HG03571 (cell line): ENCODE measurements around the gene FAM3D.

Experiments
- ATAC-seq: cut with Tn5 transposase; IDR thresholded peaks from one replicate; pipeline ENCODE4 v1.9.1; 2021; ENCODE audit not compliant: unreplicated experiment

FAM3D gene

DNA sequence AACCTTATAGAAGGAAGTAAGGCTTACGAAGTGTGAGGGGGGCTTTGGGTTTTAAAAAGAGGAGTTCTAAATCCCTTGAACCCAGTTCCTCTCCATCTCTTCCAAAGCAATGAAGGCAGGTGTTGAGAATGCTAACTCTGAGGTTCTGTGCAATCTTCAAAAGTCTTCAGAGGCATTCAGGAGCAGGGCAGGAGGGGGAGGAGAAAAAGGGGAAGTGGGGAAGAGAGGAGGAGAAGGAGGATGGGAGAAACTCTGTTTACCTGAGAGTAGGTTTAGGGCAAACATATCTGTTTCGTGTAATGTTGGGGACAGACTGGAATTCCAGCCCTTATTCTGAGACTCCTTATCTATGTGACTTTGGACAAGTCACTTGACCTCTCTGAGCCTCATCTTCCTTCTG is 36.9 kb downstream of the FAM3D start:
- no peak for ATAC-seq

DNA sequence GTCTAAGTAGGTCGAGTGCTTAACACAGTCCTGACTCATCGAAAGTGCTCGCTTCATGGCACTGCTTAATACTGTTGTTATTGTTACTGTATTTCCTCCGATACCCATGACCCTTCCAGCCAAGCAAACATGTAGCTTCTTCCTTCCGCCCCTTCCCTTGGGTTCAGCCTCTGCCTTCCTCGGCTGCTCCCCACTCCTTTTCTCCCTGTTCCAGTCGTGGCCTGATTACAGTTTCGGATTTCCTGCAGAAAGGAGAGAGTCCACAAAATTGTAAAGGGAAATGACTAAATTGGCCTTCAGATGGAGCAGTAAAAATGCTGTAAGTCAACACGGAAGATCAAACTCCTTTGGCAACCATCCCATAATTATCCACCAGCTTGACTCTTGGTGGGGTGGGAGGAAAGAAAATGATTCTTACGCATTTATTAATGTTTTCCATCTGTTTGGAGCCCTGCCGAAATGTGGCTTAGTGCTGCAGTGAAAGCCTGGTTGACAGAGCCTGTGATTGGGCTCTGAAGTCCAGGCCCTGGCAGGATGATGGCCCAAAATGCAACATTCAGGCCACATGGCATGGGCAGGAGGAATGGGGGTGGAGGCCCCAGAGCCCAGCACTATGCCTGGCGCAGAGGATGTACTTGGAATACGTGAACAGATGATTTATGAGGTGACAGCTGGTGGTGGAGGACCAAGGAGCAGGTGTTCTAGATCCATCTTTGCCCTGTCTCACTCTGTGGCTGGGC is 37.6 kb downstream of the FAM3D start:
- ATAC-seq: no peak

DNA sequence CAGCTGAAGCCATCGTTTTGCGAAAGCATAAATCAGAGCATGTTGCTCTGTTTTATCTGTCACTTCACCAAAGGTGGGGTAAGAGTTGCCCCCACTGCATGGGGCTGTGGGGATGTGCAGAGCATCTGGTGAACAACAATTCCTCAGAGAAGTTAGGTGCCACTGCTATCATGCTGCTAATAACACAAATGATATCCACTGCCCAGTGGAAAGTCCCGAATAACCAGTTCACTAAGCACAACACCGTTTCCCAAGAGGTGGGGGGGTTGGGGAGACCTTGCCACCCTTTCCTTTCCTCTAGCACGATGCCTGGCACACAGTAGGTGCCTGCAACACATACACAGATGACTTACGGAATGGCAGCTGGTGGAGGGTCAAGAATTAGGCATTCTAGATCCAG is 38.6 kb downstream of the FAM3D start:
- ATAC-seq: no peak

DNA sequence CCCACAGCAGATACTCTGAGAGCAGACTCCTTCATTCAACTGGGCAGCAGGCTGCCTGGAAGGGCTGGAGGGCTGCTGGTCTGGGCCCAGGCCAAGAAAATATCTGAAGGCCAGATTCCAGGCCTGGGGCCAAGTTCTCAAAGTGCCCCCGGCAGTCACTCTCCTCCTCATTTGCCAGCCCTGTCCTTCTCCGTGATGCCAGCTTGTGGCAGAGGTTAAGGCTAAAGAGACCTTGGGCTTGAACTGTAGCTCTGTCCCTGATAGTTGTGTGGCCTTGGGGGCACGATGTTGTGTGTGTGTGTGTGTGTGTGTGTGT is 39.0 kb downstream of the FAM3D start:
- no peak for ATAC-seq

DNA sequence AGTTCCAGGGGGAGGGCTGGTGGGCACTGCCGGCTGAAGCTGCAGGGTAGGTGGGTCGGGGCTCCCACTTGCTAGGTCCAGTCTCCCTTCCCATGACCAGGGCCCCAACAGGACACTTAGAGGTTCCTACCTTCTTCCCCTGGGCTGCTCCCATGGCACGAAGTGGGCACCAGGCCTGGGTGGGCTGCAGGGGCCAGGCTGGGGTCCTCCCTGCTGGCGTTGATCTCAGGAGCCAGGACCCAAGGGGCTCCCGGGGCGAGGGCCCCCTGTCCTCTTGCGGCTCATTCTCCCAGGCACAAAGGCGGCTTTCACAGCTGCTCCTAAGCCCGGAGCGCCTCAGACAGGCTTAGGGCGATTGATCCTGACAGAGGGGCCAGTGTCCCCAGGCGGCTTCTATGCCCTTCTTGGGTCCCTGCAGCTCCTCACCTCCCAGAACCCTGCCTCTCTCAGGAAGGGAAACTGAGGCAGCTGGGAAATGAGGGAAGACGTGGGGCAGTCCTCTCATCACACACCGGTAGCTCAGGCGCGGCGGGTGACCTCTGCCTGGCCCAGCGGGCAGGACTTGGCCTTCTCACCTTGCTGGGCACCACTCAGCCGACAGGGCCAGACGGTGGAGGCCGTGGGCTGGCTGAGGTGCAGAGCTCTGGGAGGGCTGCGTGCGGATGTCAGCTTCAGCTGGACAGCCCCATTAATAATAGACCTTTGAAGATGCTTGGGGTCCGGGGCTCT is 39.6 kb downstream of the FAM3D start:
- ATAC-seq: no peak

DNA sequence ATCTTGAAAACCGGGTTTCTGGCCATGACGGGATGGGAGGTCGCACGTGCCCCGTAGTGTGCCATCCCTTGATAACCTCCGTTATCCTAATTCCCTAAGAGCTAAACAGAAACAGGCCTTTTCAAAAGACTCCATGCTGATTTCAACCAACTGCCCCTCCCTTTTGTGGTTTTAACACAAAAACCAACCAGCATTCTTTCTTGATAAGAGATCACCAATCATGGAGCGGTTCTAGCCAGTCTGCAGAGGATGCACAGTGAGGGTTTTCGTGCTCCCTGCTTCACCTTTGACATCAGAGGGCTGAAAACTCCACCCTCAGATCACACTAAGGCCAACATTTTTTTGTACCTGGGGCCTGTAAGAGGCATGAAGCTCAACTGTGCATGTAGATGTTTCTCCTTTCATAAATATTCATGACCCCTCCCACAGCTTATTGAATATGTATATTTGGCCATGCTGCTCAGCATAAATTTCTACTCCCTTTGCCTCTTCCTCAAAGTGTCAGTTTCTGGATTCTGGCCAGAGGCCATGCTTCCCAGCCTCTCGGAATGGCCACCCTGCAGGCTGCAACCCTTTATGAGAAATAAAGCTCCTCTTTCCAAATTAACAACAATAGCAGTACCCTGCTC is 41.3 kb downstream of the FAM3D start:
- no peak for ATAC-seq

DNA sequence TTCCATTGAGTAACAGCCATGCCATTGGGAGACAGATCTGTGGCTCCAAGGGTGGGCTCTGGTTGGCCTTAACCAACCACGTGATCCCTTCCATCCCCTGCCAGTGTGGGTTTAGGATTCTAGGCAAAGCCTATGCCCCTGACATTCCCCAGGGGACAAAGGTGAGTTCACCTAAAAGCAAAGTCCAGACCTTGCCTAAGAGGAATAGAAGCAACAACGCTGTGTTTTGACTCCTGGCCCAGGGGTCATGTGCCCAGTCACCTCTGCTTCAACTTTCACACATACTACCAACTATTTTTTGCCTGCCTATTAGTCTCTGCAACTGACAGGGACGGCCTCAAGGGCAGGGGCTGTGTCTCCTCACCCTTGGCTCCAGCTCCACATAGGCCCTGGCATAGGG is 42.0 kb downstream of the FAM3D start:
- no peak for ATAC-seq

DNA sequence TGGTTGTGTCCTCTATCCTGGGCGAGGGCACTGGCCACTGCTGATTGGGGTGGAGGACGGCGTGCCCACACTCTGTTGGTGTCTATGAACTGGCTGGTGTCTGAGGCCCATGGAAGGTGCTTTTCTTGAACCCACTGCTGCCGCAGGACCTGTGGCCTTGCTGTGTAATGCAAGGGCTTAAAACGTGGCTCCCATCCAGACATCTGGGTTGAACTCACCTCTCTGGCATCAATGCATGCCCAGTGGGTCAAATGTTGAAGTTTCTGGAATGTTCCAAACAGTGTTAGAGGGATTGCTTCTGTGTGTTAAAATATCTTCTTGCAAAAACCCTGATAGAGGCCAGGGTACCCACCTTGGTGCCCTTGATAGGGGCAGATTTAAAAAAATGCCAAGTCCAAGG is 42.6 kb downstream of the FAM3D start:
- no peak for ATAC-seq

DNA sequence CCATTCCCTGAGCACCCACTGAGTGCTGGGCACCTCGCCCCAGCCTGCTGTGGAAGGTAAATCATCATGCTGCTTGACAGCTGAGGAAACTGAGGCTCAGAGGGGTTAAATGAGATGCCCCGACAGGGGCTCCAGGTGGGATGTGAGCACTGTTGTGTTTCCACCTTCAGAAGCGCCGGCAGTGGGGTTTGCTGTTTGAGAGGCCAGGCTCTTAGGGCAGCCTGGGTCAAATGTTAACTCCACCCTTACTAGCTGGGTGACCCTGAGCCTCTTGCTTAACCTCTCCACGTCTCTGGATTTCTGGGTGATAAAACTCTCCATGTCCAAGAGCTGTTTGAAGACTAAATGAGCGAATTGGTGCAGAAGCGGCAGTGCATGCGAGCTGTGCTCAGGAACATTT is 43.1 kb downstream of the FAM3D start:
- ATAC-seq: no peak

DNA sequence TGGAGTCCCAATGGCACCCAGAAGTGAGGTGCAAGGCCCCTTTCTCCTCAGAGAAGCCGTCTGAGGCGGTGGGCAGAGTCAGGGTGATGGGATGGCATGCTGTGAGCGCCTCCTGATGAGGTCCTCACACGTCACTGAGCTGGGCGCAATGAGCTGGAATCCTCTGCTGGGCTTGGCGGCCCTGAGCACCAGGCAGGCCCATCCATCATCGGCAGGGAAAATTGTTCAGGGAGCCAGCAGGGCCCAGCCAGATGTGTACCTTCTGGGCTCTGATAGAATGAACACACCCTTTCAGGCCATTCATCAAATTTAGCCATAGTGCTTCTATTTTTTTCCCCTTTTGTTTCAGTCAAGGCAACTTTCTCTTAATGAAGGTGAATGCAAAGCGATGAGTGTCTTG is 43.7 kb downstream of the FAM3D start:
- ATAC-seq: no peak

DNA sequence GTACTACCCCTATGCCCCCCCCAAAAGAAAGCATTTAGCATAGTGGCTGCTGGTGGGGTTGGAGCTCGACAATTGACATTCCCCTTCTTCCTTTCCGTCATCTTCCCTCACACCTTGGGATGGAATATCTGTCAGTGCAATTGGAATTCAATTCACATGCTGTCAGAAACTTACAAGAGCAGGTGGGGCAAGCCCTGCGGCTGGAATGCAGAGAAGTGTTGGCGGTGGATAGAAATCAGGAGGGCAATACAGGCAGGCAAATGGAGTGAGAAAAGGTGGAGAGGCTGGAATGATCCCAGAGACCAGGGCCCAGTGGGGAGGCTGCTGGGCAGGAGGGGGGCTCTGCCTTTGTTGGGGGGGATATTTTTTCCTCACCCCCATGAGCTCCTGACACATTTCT is 44.1 kb downstream of the FAM3D start:
- no peak for ATAC-seq

DNA sequence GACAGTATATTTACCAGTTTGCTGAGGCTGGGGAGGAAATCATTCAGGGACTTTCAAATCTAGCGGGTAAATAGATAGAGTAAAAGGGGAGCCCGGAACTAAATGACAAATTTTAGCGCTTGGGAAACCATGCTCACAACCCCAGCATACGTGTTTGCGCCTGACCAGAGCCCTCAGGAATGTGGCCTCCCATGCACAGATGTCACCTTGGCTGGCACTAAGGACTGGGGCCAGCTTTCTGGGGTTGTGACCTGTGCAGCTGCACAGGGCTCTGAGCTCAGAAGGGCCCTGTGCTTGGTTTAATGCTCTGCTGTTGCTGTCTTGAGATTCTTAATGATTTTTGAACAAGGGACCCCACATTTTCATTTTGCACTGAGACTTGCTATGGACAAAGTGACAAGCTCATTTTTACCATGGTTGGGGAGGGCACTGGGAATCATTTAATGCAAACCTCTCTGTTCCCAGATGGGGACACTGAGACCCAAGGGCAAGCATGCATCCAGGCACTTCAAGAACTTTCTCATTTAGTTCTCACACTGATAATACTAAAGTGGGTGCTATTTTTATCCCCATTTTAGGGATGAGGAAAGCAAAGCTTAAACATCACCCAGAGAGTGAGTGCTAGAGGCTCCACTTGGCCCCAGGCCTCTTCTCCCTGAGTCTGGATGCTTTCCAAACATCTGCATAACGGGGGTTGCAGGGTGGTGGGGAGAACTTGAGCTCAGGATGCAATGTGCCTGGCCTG is 45.3 kb downstream of the FAM3D start:
- ATAC-seq: no peak

DNA sequence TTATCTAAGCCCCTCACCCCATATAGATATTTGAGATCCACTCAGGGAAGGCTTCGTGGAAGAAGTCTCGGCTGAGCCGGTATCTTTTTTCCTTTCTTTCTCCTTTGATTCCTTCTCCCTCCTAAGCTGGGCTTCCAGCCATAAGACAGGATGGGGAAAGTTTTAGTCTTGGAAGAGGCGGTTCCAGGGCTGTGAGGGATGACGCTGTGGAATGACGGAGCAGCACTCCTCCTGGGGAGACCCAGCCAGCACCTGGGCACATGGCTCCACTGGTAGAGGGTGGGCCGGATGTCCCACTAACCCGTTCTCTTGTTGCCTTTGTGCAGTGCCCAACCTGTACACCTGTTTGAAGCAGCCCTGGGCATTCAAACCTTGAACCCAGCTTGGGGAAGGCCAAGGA is 46.2 kb downstream of the FAM3D start:
- ATAC-seq: no peak

DNA sequence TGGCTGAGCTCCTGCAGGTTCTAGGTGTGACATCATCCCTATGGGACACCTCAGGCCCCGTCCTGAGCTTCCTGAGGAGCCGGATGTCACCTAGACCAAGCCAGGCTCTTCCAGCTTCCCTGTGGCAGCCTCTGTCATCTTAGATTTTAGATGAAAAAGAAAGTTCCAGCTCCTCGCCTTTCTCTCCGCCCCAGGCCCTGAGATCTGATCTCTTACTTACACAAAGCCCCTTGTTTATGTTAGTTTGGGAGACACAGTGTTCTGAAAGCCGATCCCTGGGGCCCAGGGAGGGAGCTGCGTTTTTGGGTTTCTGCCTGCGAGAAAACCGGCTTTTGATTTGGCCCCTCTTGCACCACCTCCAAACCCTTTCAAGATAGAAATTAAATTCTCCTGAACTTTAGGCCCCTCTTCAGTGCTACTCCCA is 49.2 kb downstream of the FAM3D start:
- ATAC-seq: no peak

DNA sequence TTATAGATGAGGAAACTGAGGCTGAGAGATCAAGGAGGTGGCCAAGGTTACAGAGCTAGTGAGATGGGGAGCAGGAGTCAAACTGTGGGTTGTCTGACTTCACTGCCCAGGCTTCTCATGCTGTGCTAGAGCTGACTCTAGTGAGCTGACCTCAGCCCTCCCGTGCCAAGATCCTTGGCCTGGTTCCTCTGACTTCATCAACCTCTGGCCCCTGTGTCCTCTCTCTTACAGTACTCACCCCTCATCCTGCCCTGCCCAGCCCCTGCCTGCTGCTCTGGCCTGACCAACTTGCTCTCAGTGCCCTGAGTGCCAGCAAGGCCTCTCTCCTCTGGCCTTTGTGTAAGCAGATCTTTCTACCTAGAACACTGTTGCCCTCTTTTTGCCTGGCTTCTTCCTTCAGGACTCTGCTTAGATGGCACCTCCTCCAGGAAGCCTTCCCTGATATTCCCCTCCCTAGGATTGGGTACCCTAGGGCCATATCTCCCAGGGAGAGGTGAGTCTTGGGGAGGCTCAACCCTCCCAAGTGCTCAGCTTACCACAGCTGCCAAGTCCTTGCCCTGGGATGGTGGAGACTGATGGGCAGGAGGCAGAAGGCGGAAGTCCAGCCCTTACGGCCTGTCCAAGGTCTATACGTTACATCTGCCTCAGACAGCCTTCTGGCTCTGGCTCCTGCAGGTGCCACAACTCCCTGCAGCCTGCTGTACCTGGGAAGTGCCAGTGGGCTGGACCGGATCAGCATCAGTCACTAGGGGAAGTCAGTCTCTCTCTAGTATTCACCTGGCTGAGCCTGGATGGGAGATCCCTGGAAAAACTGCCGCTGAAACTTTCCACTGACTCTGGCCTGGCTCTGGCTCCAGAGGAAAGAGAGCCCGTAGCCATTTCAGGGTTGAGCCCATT is 53.1 kb downstream of the FAM3D start:
- ATAC-seq: no peak

DNA sequence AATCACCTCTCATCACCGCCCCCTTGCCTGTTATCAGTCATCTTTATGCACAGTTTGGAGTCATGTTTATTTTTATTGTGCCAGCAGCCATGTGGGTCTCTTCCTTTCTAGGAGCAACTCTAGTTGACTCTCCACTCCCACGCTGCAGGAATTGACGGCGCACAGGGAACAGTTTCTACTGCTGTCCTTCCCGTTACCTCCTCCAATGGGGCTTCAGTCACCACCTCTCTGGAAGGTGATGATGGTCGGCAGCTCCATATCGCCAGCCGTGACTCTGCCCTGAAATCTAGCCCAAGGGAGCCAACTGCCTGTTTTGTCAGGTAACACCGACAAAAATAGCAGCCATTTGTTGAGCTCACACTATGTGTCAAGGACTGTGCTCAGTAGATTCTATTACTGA is 53.7 kb downstream of the FAM3D start:
- ATAC-seq: no peak

DNA sequence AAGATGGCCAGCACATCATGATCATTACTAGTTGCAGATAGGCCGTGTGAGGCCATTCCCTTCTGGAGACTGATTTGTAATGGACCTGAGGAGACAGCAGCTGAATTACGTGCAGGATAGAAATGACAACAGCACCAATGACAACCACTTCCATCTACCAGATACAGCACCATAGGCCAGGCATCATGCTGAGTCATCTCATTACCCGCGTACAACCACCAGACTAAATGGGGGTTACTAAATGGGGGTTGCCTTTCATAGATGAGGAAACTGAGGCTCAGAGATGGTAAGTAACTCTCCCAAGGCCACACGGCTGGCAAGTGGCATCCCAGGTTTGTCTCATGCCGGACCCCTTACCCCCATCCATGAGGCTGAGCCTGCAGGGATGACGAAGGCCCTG is 56.6 kb downstream of the FAM3D start:
- no peak for ATAC-seq

DNA sequence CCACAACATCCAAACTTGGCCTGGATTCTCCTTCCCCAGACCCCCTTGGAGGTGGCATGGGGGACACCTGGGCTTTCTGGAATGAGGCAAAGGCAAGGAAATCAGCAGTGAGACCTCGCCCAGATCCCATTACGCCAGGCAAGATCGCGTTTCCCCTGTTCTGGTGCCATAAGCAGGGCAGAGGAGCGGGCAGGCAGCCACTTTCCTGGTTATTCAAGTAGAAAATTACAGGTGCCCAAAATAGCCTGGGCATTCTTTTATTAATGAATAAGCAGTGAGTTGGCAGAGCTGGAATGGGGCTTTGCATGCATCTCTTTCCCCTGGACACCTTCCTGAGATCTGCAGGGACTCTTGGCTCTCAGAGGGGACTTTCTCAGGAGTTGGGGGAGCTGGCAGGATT is 57.9 kb downstream of the FAM3D start:
- ATAC-seq: no peak

DNA sequence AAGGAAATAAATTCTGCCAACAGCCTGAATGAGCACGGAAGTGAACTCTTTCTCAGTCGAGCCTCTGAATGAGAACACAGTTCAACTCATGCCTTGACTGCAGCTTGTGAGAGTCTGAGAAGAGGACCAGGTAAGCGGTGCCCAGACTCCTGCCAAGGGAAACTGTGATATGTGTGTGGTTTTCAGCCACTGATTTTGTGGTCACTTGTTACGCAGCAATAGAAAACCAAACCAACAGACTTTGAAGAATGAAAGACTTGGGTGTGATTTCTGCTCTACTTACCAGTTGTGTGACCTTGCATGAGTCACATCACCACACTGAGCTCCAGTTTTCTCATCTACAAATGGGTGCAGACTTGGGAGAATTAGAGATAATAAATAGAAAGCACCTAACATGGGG is 58.8 kb downstream of the FAM3D start:
- ATAC-seq: no peak

DNA sequence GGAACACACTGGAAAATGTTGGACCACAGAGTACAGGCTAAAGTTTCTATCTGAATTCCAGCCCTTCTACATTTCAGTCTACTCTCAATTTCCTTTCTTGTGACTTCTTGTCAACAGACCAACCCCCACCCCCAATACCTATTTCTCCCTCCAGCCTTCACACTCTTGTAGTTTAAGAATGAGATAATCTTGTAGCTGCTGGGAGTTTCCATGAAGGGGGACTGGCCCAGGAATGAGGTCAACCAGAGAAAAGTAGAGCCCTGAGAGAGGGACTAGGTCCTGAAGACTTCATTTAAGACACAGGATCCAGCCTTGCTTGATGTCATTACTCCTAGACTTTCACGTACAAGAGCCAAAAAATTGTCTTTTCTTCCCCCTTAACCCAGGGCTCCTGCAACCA is 59.9 kb downstream of the FAM3D start:
- ATAC-seq: no peak

DNA sequence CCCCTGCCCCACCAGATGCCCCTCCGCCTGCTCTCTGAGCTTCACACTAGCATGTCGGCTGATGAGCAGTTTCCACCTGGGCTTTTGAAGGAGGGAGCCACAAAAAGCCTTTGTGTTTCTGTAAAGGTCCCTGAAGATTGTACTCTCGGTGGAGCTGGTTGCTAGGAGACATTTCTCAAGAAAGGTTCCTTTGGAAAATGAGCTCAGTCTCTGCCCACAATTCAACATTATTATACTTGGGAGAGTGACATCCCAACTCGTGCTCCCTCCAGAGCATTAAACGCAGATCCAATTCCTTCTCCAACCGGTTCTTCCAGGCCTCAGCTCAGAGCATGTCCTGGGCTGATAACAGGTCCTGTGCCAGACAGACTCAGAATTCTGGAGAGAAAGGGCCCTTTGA is 62.5 kb downstream of the FAM3D start:
- ATAC-seq: no peak
